Endodermal cell (in vitro differentiated cells): ENCODE results near the gene ARAP2. TPM values are rescaled to one million over a fixed set of nuclear protein-coding genes. Genes with fewer than 3 reads are reported as not detected.

Source experiments
- DNase-seq: peaks from one replicate; pipeline ENCODE4 v3.0.0-alpha.2; 2017
- H3K27ac ChIP-seq: 2 replicates; pipeline ENCODE4 v1.5.1; 2013; ENCODE audit warnings: mild to moderate bottlenecking, low read depth, low read length, moderate library complexity
- H3K27me3 ChIP-seq: 2 replicates; pipeline ENCODE4 v1.6.1; 2013; ENCODE audit warnings: mild to moderate bottlenecking, low read length, moderate library complexity; ENCODE audit not compliant: insufficient read depth, control insufficient read depth, poor library complexity, severe bottlenecking
- H3K36me3 ChIP-seq: 2 replicates; pipeline ENCODE4 v1.7.0; 2013; ENCODE audit warnings: mild to moderate bottlenecking, low read length, moderate library complexity; ENCODE audit not compliant: control insufficient read depth, insufficient read depth
- H3K4me1 ChIP-seq: one replicate; pipeline ENCODE4 v1.7.0; 2013; ENCODE audit warnings: low read length; ENCODE audit not compliant: control insufficient read depth, insufficient read depth
- H3K4me3 ChIP-seq: 2 replicates; pipeline ENCODE4 v1.5.1; 2013; ENCODE audit warnings: mild to moderate bottlenecking, low read length, moderate library complexity
- H3K9ac ChIP-seq: 2 replicates; pipeline ENCODE4 v1.6.1; 2013; ENCODE audit warnings: mild to moderate bottlenecking, low read length, moderate library complexity; ENCODE audit not compliant: poor library complexity, severe bottlenecking; ENCODE audit errors: extremely low read depth
- H3K9me3 ChIP-seq: 2 replicates; pipeline ENCODE4 v1.6.1; 2013; ENCODE audit warnings: mild to moderate bottlenecking, low read length, moderate library complexity; ENCODE audit not compliant: control insufficient read depth
- H3K27ac Mint-ChIP-seq: 2 replicates; pipeline ENCODE4 v1.8.0; 2020; ENCODE audit warnings: mixed read lengths
- H3K27me3 Mint-ChIP-seq: 2 replicates; pipeline ENCODE4 v1.8.0; 2021; ENCODE audit warnings: mild to moderate bottlenecking, mixed read lengths; ENCODE audit not compliant: insufficient read depth
- H3K36me3 Mint-ChIP-seq: 2 replicates; pipeline ENCODE4 v1.8.0; 2020; ENCODE audit warnings: low read depth, mixed read lengths
- H3K4me1 Mint-ChIP-seq: 2 replicates; pipeline ENCODE4 v1.8.0; 2020; ENCODE audit warnings: mixed read lengths
- H3K4me3 Mint-ChIP-seq: 2 replicates; pipeline ENCODE4 v1.8.0; 2020; ENCODE audit warnings: mild to moderate bottlenecking, moderate library complexity, mixed read lengths
- H3K9me3 Mint-ChIP-seq: 2 replicates; pipeline ENCODE4 v1.8.0; 2020; ENCODE audit warnings: mild to moderate bottlenecking, mixed read lengths
- CTCF ChIP-seq: fragments of 200-600 bp; sonication (generic); conservative IDR thresholded peaks from 2 replicates; pipeline ENCODE4 v1.5.0; 2021; ENCODE audit warnings: antibody characterized with exemption, mild to moderate bottlenecking
- WGBS, 2 experiments: methylation state at CpG; one replicate each; pipeline versions ENCODE4 v1.1.5 to v1.1.7; 2013; ENCODE audit warnings: missing lambda C conversion rate in 2 of 2, mixed read lengths in 1 of 2; ENCODE audit not compliant: insufficient coverage in 1 of 2, insufficient read length in 1 of 2; 5-methylcytosine and 5-hydroxymethylcytosine counted together
- total RNA-seq, 2 donors: library from RNA; stranded (reverse); fragmentation: NEBNext Ultra II Directional in 1 of 2; extraction: Animal tissue kit (Norgen Biotek cat#: 25700) in 1 of 2; gene quantifications; 2 replicates in 1 of 2; 3 replicates in 1 of 2; pipeline ENCODE4 v1.2.1, GENCODE V29; 2021

The ARAP2 gene
- total RNA-seq, 2 donors from 2014 or later = 2.2 to 5.5 TPM

GRCh38 chr4:36038491-36038890, 205.8 kb downstream of the ARAP2 start:
- no peak overlapping the region for H3K4me3 ChIP-seq
- H3K9ac ChIP-seq = no peak overlapping the region
- H3K27me3 Mint-ChIP-seq = no peaks in the 10 kb centered on the region
- H3K27ac Mint-ChIP-seq = no peak overlapping the region
- H3K36me3 Mint-ChIP-seq = no peaks in the 10 kb centered on the region
- no peak overlapping the region for H3K4me3 Mint-ChIP-seq
- TF ChIP-seq CTCF = no peak
- H3K4me1 ChIP-seq = no peaks in the 10 kb centered on the region
- H3K36me3 ChIP-seq = no peaks in the 10 kb centered on the region
- H3K4me1 Mint-ChIP-seq = peaks cover 4% of the 10 kb centered on the region
- no peak for DNase-seq
- no peaks in the 10 kb centered on the region for H3K9me3 Mint-ChIP-seq
- H3K27ac ChIP-seq = no peak overlapping the region
- WGBS, 2 experiments = 88% methylated on average over 1 of the region's 1 CpG; no CpG with 5 or more reads in 1 of the 2 experiments
- H3K9me3 ChIP-seq = no peaks in the 10 kb centered on the region
- no peaks in the 10 kb centered on the region for H3K27me3 ChIP-seq

- Histone ChIP-seq H3K27ac (no peak overlapping the region), H3K9me3 (no peaks in the 10 kb centered on the region), H3K36me3 (no peaks in the 10 kb centered on the region), H3K4me1 (no peaks in the 10 kb centered on the region), H3K4me3 (no peak overlapping the region), H3K27me3 (no peaks in the 10 kb centered on the region), H3K9ac (no peak overlapping the region)
- no peak for TF ChIP-seq CTCF
- Mint-ChIP-seq H3K27me3 (no peaks in the 10 kb centered on the region), H3K27ac (no peak overlapping the region), H3K4me3 (no peak overlapping the region), H3K4me1 (peaks cover 4% of the 10 kb centered on the region), H3K9me3 (no peaks in the 10 kb centered on the region), H3K36me3 (no peaks in the 10 kb centered on the region)
- no peak for DNase-seq
Observed at GRCh38 chr4:36037127-36037526, 207.2 kb downstream of the ARAP2 start.

GRCh38 chr4:36029951-36030350, 214.4 kb downstream of the ARAP2 start:
- Histone ChIP-seq H3K4me3 (no peak overlapping the region), H3K9ac (no peak overlapping the region), H3K9me3 (no peaks in the 10 kb centered on the region), H3K27me3 (no peaks in the 10 kb centered on the region), H3K36me3 (no peaks in the 10 kb centered on the region), H3K27ac (no peak overlapping the region), H3K4me1 (peaks cover 4% of the 10 kb centered on the region)
- no peak overlapping the region for H3K4me3 Mint-ChIP-seq
- no peak for DNase-seq
- H3K4me1 Mint-ChIP-seq = peaks cover 26% of the 10 kb centered on the region
- no peak for TF ChIP-seq CTCF
- no peaks in the 10 kb centered on the region for H3K36me3 Mint-ChIP-seq
- H3K27me3 Mint-ChIP-seq = no peaks in the 10 kb centered on the region
- no peak overlapping the region for H3K27ac Mint-ChIP-seq
- no peaks in the 10 kb centered on the region for H3K9me3 Mint-ChIP-seq
